ENCODE data around the gene GDF9.

- no peak for TF ChIP-seq SIX5 (IDR thresholded peaks at IDR 0.05; ENCODE audit: low read depth, low read length, severe bottlenecking)
- no peak for TF ChIP-seq EP300 (IDR thresholded peaks at IDR 0.05; ENCODE audit: borderline replicate concordance in 1 of 2, control insufficient read depth in 1 of 2, low read depth in 2 of 2, low read length in 2 of 2)
- no peak for TF ChIP-seq ATF2 (IDR thresholded peaks at IDR 0.05; ENCODE audit: low read length)
- TF ChIP-seq CEBPB (IDR thresholded peaks at IDR 0.05; ENCODE audit: borderline replicate concordance in 1 of 2, low read depth in 2 of 2, low read length in 2 of 2) = no peak
- TF ChIP-seq JUND (IDR thresholded peaks at IDR 0.05; ENCODE audit: low read depth, low read length) = no peak
- no peak for TF ChIP-seq POLR2AphosphoS5 (IDR thresholded peaks at IDR 0.05; ENCODE audit: low read length)
- TF ChIP-seq, protein P1, sequence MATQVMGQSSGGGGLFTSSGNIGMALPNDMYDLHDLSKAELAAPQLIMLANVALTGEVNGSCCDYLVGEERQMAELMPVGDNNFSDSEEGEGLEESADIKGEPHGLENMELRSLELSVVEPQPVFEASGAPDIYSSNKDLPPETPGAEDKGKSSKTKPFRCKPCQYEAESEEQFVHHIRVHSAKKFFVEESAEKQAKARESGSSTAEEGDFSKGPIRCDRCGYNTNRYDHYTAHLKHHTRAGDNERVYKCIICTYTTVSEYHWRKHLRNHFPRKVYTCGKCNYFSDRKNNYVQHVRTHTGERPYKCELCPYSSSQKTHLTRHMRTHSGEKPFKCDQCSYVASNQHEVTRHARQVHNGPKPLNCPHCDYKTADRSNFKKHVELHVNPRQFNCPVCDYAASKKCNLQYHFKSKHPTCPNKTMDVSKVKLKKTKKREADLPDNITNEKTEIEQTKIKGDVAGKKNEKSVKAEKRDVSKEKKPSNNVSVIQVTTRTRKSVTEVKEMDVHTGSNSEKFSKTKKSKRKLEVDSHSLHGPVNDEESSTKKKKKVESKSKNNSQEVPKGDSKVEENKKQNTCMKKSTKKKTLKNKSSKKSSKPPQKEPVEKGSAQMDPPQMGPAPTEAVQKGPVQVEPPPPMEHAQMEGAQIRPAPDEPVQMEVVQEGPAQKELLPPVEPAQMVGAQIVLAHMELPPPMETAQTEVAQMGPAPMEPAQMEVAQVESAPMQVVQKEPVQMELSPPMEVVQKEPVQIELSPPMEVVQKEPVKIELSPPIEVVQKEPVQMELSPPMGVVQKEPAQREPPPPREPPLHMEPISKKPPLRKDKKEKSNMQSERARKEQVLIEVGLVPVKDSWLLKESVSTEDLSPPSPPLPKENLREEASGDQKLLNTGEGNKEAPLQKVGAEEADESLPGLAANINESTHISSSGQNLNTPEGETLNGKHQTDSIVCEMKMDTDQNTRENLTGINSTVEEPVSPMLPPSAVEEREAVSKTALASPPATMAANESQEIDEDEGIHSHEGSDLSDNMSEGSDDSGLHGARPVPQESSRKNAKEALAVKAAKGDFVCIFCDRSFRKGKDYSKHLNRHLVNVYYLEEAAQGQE (IDR thresholded peaks at IDR 0.05; ENCODE audit: low read depth, low read length) = no peak
- TF ChIP-seq ZNF274 (IDR thresholded peaks at IDR 0.05; ENCODE audit: insufficient read depth, insufficient read length) = no peak
- TF ChIP-seq CHD2 (IDR thresholded peaks at IDR 0.05; ENCODE audit: borderline replicate concordance, low read depth, low read length) = no peak
- no peak for TF ChIP-seq RAD21 (IDR thresholded peaks at IDR 0.05; ENCODE audit: insufficient read depth, low read depth, low read length)
- TF ChIP-seq ZNF622 (IDR thresholded peaks at IDR 0.05) = no peak
- no peak for TF ChIP-seq BCL11A (IDR thresholded peaks at IDR 0.05; ENCODE audit: low read depth, low read length)
- TF ChIP-seq, protein P2, sequence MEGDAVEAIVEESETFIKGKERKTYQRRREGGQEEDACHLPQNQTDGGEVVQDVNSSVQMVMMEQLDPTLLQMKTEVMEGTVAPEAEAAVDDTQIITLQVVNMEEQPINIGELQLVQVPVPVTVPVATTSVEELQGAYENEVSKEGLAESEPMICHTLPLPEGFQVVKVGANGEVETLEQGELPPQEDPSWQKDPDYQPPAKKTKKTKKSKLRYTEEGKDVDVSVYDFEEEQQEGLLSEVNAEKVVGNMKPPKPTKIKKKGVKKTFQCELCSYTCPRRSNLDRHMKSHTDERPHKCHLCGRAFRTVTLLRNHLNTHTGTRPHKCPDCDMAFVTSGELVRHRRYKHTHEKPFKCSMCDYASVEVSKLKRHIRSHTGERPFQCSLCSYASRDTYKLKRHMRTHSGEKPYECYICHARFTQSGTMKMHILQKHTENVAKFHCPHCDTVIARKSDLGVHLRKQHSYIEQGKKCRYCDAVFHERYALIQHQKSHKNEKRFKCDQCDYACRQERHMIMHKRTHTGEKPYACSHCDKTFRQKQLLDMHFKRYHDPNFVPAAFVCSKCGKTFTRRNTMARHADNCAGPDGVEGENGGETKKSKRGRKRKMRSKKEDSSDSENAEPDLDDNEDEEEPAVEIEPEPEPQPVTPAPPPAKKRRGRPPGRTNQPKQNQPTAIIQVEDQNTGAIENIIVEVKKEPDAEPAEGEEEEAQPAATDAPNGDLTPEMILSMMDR (IDR thresholded peaks at IDR 0.05 in 2 of 3, conservative IDR thresholded peaks at IDR 0.05 in 1 of 3; ENCODE audit: control insufficient read depth in 2 of 3, extremely low read depth in 1 of 3, insufficient read depth in 1 of 3, low read depth in 3 of 3, low read length in 3 of 3) = no peak
Observed at GRCh38 chr5:132865668-132866341, 464 bp downstream of the GDF9 start.

All from GM12878 (cell line).